GM19324 (cell line): ENCODE data around the gene PTGDR.

Experiments
- ATAC-seq: cut with Tn5 transposase; IDR thresholded peaks from one replicate; pipeline ENCODE4 v1.9.1; 2021; ENCODE audit warnings: mild to moderate bottlenecking, moderate library complexity; ENCODE audit not compliant: unreplicated experiment, low FRiP score

PTGDR gene

DNA sequence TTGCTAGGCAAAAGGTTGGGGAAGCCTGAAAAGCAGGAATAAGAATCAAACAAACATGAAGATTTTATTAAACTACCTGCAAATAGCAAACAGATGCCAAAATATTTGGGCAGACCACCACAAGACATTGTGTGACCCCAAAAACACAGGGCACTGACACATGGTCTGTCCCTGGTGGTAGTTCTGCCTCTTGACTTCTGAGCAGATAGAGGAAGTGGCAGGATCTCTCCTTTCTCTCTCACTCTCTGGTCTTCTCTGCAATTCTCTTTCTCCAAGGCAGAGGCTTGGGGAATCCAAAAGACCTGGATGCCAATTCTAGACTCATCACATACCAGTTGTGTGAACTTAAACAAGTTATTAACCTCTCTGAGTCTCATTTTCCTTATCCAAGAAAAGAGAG, 4.3 kb upstream of the PTGDR start:
- no peak for ATAC-seq

DNA sequence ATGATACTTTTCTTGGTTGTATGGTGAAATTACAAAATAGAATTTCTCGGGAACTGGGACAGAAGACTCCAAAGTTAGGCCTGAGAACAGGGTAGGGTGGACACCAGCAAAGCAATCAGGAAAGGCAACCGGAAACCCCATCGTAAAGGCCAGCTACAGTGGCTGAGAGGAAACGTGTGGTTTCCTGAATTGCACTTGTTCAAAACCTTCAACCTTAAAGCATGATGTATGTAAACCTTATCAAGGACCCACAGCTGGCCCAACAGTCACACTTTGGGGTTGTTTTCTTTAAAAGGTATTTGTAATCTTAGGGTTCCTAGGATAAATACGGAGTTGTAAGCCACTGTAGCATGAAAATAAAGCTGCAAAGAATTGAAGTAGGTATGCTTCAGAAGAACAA, 2.2 kb upstream of the PTGDR start:
- no peak for ATAC-seq

DNA sequence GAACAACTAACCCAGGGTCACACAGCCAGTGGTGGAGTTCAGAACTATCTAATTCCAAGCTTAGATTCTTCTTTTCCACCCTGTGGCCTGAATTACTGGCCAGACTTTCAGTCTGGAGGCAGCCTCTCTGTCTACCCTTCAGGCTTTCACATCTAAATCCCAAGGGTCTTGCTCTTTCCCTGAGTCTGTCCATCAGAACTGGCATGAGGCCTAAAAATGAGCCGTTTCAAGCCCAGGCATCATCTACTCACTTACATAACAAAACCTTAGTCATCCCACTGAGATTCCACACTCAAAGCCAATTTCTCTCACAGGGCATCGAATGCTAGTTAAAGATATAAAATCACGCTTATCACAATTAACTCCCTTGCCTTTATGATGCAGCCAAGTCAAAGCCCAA, 1.3 kb upstream of the PTGDR start:
- ATAC-seq: no peak

GRCh38 chr14:52266782-52267181, 716 bp upstream of the PTGDR start:
- ATAC-seq: no peak

DNA sequence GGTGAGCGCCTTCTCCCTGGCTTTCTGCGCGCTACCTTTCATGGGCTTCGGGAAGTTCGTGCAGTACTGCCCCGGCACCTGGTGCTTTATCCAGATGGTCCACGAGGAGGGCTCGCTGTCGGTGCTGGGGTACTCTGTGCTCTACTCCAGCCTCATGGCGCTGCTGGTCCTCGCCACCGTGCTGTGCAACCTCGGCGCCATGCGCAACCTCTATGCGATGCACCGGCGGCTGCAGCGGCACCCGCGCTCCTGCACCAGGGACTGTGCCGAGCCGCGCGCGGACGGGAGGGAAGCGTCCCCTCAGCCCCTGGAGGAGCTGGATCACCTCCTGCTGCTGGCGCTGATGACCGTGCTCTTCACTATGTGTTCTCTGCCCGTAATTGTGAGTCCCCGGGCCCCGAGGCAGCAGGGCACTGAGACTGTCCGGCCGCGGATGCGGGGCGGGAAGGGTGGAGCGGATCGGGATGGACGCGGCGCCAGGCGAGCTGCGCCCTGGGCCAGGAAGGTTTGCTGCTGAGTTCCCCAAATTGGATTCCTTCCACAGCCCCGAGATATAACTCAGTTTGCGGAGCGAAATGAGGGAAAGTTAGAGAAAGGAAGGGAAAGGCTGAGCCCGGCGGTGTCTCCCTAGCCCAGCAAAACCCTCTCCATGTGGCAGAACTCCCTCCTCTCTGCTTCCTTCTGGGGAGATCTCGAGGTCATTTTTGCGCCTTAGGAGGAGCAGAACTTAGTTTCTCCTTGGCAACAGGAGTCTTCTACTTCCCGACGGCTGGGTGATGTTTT, 972 bp downstream of the PTGDR start:
- no peak for ATAC-seq

DNA sequence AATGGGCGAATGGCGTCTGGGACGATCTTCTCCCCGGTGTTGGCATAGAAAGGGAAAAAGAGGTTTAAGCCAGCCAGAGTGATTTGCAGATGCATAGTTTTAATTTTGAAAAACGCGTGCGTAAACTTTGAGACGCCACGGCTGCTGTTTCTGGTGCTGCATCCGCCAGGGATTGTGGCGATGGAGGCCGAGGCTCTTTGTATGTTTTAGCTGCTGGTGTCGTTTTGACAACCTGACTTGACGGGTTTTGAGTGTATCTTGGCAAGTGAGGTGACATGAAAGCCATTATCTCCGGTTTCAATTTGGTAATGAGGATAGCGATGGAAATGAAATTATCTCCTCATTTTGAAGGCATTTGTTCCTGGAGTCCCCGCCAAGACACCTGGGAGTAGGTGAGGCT, 1.6 kb downstream of the PTGDR start:
- ATAC-seq: no peak

GRCh38 chr14:52269982-52270381, 2.5 kb downstream of the PTGDR start:
- no peak for ATAC-seq

DNA sequence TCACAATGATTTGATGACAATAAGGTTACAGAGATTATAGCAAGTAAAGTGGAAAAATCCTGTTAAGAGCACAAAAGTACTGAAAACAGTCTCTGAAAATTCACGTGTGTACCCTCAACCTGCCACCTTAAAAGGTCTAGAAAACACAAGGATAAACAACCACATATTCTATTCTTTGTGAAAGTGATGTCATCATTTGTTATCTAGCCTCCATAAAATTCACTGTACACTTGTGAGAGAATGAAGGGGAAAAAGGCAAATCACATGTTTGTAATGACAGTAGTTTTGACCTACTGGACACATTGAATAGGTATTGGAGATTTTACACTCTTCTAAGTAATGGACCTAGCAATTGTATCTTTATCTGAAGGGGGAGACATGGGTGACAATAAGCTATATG, 4.0 kb downstream of the PTGDR start:
- ATAC-seq: no peak

GRCh38 chr14:52272375-52272774, 4.9 kb downstream of the PTGDR start:
- ATAC-seq: no peak

GRCh38 chr14:52275372-52275771, 7.9 kb downstream of the PTGDR start:
- ATAC-seq: no peak

DNA sequence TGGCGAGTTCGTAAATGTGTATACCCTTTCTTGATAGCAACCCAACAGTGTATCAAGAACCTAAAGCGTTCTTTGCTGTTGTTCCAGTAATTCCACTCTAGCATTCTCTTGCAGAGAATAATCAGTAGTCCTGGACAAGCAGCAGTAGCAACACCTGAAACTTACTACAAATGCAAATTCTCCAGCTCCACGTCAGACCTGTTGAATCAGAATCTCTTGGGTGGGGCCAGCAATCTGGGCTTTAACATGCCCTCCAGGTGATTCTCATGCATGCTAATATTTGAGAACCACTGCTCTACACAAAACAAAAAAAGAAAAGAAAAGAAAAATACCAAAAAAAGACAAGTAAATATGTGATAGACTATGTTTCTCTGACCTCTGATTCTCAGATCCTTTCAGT, 10.1 kb downstream of the PTGDR start:
- ATAC-seq: no peak

DNA sequence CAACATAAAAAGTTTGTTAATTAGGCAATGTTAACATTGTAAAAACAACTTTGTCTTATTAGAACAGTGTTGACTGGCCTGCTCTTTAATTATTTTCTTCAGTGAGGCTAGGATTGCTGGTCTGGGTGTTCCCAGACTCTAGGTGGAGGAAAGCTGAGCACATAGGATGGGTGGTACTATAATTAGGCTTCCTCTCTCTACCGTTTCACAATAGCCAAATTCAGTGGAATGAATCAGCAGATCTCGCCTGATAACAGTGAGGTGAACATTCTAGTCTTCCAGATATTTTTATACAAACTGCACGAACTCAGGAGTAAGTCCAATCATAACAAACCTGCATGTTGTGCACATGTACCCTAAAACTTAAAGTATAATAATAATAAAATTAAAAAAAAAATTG, 11.9 kb downstream of the PTGDR start:
- no peak for ATAC-seq

- no peak for ATAC-seq
These were observed 15.6 kb downstream of the PTGDR start for GRCh38 chr14:52283099-52283498.

GRCh38 chr14:52286661-52287649, 19.5 kb downstream of the PTGDR start:
- ATAC-seq: no peak

DNA sequence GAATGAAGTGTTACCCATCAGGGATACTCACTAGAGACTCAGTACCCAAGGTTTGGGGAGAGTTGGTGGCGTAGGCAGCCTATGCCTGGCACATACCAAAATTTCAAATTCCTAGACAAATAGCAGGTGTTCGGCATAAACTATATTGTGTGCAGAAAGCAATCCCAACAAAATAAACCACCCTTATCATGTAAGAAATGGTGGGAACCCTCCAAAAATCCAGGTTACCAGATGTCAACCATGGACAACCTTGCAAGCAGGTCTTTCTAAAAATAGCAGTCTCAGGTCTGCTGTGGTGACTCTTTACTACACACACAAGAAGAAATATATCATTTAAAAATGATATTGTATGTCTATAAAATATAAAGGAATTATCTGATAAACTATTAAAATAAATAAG, 28.9 kb downstream of the PTGDR start:
- ATAC-seq: no peak

DNA sequence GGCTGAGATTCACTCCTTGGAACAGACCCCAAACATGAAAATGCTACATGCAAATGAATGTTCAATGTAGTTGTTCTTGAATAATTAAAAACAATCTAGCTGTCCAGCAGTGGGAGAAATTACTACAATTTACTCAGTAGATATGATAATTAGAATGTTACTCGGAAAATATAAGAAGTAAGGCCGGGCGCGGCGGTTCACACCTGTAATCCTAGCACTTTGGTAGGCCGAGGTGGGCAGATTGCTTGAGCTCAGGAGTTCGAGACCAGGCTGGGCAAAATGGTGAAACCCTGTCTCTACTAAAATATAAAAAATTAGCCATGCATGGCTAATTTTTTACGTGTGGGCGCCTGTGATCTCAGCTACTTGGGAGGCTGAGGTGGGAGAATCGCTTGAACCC, 31.3 kb downstream of the PTGDR start:
- ATAC-seq: no peak

- ATAC-seq: no peak
These were observed 32.3 kb downstream of the PTGDR start for GRCh38 chr14:52299692-52300278.

DNA sequence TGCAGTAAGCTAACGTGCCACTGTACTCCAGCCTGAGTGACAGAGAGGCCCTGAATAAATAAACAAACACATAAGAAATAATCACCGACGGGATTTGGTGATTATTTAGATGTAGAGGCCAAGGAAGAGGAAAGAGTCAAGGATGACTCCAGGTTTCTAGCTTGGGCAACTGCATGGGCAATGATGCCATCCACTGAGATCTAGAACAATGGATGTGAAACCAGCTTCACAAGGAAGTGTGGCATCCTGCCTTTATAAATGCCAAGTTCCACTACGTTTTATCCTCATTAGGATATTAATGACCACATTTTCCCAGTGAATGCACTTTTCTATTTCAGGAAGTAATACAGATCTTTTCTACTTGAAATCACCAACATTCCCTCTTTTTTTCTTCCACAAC, 35.7 kb downstream of the PTGDR start:
- ATAC-seq: no peak

DNA sequence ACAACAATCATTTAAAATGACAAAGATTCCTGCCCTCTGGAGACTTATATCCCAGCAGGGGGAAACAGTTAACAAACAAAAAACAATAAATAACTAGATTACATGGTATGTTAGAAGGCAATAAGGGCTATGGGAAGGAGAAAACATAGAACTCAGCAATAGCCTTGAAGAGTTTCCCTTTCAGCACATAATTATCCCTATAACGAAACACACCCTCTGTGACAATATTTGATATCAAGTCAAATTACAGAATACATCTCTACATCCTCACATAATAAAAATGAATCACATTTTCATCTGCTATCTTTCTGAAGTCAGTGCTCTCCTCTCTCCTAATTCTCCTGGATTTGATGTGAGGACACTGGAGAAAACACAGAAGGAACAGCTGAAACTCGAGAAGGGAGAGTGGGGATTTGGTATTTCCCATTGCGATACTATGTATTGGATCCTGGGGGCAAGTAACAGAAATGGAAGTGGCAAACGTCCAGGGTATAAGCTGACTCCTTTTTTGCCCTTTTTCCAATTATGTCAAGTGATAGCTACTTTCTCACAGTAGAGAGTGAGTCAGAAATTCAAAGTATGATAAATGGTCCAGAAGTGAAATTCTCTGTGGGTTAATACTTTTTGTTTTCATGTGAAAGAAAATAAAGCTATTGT, 36.9 kb downstream of the PTGDR start:
- no peak for ATAC-seq

DNA sequence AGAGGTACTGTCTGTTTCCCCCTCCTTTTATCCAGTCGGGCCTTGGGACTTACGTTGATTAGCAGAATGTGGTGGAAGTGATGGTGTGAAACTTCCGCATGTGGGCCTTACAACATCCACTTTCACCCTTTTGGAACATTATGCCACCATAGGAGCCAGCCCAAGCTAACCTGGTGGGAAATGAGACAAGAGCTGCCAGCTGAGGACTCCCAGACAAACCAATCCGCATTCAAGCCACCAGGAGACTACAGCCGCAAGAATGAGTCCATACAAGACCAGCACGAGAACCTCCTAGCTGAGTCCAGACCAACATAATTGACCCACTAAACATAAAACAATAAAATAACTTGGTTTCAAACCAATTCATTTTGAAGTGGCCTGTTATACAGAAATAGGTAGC, 37.5 kb downstream of the PTGDR start:
- ATAC-seq: no peak

GRCh38 chr14:52307376-52307775, 39.9 kb downstream of the PTGDR start:
- ATAC-seq: no peak
